ENCODE data around the gene MSLN.

The MSLN gene

GRCh38 chr16:782258-782657 is 21.7 kb downstream of the MSLN start:
- no peak for DNase-seq (ENCODE audit: low read depth)
- Histone ChIP-seq H3K9ac (ENCODE audit: low read length) (no peak overlapping the region), H3K9me3 (ENCODE audit: control insufficient read depth, low read length) (no peaks in the 10 kb centered on the region), H3K4me3 (ENCODE audit: low read length) (no peak overlapping the region), H3K36me3 (ENCODE audit: control insufficient read depth, insufficient read depth, low read length, severe bottlenecking) (peaks cover 5% of the 10 kb centered on the region), H3K27me3 (replicated peaks; ENCODE audit: control insufficient read depth, insufficient read depth, low read length) (peaks cover 38% of the 10 kb centered on the region), H3K4me1 (ENCODE audit: control insufficient read depth, insufficient read depth, low read length) (peaks cover 7% of the 10 kb centered on the region)

GRCh38 chr16:782766-783403 is 22.4 kb downstream of the MSLN start:
- Histone ChIP-seq H3K9me3 (ENCODE audit: control insufficient read depth, low read length) (no peaks in the 10 kb centered on the region), H3K4me3 (ENCODE audit: low read length) (no peak overlapping the region), H3K36me3 (ENCODE audit: control insufficient read depth, insufficient read depth, low read length, severe bottlenecking) (peaks cover 5% of the 10 kb centered on the region), H3K4me1 (ENCODE audit: control insufficient read depth, insufficient read depth, low read length) (peaks cover 11% of the 10 kb centered on the region), H3K9ac (ENCODE audit: low read length) (no peak overlapping the region), H3K27me3 (replicated peaks; ENCODE audit: control insufficient read depth, insufficient read depth, low read length) (peaks cover 38% of the 10 kb centered on the region)
- no peak for DNase-seq (ENCODE audit: low read depth)

DNA sequence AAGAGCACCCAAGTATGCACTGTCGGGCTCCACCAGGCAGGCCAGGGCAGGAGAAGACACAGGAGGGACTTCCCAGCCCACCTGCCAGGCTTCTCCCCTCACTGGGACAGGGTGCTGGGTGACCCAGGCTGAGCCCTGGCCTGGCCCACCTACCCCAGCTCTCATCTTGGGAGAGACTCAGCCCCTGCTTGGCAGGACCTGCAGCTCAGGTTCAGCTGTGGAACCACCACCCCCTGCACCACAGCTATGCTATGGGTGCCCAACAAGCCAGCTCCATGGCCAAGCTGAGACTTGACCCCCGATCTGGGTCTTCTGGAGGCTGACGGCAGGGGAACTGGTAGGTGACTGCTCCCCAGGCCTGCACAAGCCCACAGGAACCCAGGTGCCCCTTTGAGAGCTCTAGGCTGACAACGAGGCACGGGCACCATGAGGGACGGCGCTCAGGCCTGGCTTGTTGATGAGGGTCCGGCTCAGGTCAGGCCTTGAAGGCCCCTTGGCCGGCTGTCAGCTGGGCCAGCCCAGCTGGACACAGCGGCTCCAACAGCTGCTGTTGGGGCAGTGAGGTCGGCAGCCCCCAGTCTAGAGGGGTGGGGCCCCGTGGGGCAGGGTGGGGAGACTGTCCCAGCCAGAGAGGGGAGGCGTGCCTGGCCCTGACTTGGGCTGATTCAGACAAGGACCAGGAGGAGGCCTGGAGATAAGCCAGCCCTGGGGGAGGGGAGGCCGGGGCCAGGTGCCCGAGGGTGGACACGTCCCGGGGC is 23.0 kb downstream of the MSLN start:
- peaks cover 32% of the 10 kb centered on the region for H3K27me3 ChIP-seq (replicated peaks; ENCODE audit: control insufficient read depth, insufficient read depth, low read length)
- peaks cover 11% of the 10 kb centered on the region for H3K4me1 ChIP-seq (ENCODE audit: control insufficient read depth, insufficient read depth, low read length)
- H3K36me3 ChIP-seq (ENCODE audit: control insufficient read depth, insufficient read depth, low read length, severe bottlenecking): peaks cover 5% of the 10 kb centered on the region
- no peaks in the 10 kb centered on the region for H3K9me3 ChIP-seq (ENCODE audit: control insufficient read depth, low read length)
- DNase-seq (ENCODE audit: low read depth): no peak
- H3K4me3 ChIP-seq (ENCODE audit: low read length): no peak overlapping the region
- no peak overlapping the region for H3K9ac ChIP-seq (ENCODE audit: low read length)

DNA sequence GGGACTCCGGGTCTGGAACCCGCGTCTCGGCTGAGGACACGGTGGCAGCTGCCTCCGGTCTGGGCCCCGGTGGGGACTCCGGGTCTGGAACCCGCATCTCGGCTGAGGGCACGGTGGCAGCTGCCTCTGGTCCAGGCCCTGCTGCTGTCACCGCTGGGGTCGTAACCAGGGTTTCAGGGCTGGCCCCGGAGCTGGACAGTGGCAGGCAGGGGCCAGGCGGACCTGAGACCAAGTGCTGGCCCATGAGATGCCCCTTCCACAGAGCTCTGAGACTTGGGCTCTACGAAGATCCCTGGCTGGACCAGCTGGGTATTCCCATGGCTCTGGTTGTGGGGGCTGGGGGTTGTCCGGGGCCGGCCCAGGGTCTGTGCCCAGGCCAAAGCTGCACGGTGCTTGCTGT is 23.9 kb downstream of the MSLN start:
- Histone ChIP-seq H3K36me3 (ENCODE audit: control insufficient read depth, insufficient read depth, low read length, severe bottlenecking) (peaks cover 5% of the 10 kb centered on the region), H3K27me3 (replicated peaks; ENCODE audit: control insufficient read depth, insufficient read depth, low read length) (peaks cover 24% of the 10 kb centered on the region), H3K9me3 (ENCODE audit: control insufficient read depth, low read length) (no peaks in the 10 kb centered on the region), H3K9ac (ENCODE audit: low read length) (no peak overlapping the region), H3K4me1 (ENCODE audit: control insufficient read depth, insufficient read depth, low read length) (peaks cover 11% of the 10 kb centered on the region), H3K4me3 (ENCODE audit: low read length) (no peak overlapping the region)
- no peak for DNase-seq (ENCODE audit: low read depth)

- no peak overlapping the region for H3K4me3 ChIP-seq (ENCODE audit: low read length)
- H3K36me3 ChIP-seq (ENCODE audit: control insufficient read depth, insufficient read depth, low read length, severe bottlenecking): peaks cover 5% of the 10 kb centered on the region
- H3K4me1 ChIP-seq (ENCODE audit: control insufficient read depth, insufficient read depth, low read length): peaks cover 11% of the 10 kb centered on the region
- DNase-seq (ENCODE audit: low read depth): peak; percentile 82
- H3K9me3 ChIP-seq (ENCODE audit: control insufficient read depth, low read length): no peaks in the 10 kb centered on the region
- H3K9ac ChIP-seq (ENCODE audit: low read length): no peak overlapping the region
- peaks cover 18% of the 10 kb centered on the region for H3K27me3 ChIP-seq (replicated peaks; ENCODE audit: control insufficient read depth, insufficient read depth, low read length)
Measured at GRCh38 chr16:785563-786535, 25.3 kb downstream of the MSLN start.

- H3K4me3 ChIP-seq (ENCODE audit: low read length): peak overlapping the region; percentile 93
- DNase-seq (ENCODE audit: low read depth): no peak
- peaks cover 10% of the 10 kb centered on the region for H3K27me3 ChIP-seq (replicated peaks; ENCODE audit: control insufficient read depth, insufficient read depth, low read length)
- peak overlapping the region; percentile 93 for H3K9ac ChIP-seq (ENCODE audit: low read length)
- H3K9me3 ChIP-seq (ENCODE audit: control insufficient read depth, low read length): no peaks in the 10 kb centered on the region
- peaks cover 7% of the 10 kb centered on the region for H3K4me1 ChIP-seq (ENCODE audit: control insufficient read depth, insufficient read depth, low read length)
- peaks cover 5% of the 10 kb centered on the region for H3K36me3 ChIP-seq (ENCODE audit: control insufficient read depth, insufficient read depth, low read length, severe bottlenecking)
Measured at GRCh38 chr16:787321-787966, 26.9 kb downstream of the MSLN start.

GRCh38 chr16:787978-788398 is 27.5 kb downstream of the MSLN start, which contains the start of gene RPUSD1:
RPUSD1 (minus strand) TSS chr16:788381; CDS start chr16:787737, 644 bp downstream.
- DNase-seq (ENCODE audit: low read depth): no peak
- Histone ChIP-seq H3K9ac (ENCODE audit: low read length) (peak within 1 kb of the TSS; percentile 93), H3K9me3 (ENCODE audit: control insufficient read depth, low read length) (no peaks in the 10 kb centered on the region), H3K4me1 (ENCODE audit: control insufficient read depth, insufficient read depth, low read length) (peaks cover 7% of the 10 kb centered on the region), H3K36me3 (ENCODE audit: control insufficient read depth, insufficient read depth, low read length, severe bottlenecking) (peaks cover 5% of the 10 kb centered on the region), H3K27me3 (replicated peaks; ENCODE audit: control insufficient read depth, insufficient read depth, low read length) (peaks cover 6% of the 10 kb centered on the region), H3K4me3 (ENCODE audit: low read length) (peak within 1 kb of the TSS; percentile 93)

DNA sequence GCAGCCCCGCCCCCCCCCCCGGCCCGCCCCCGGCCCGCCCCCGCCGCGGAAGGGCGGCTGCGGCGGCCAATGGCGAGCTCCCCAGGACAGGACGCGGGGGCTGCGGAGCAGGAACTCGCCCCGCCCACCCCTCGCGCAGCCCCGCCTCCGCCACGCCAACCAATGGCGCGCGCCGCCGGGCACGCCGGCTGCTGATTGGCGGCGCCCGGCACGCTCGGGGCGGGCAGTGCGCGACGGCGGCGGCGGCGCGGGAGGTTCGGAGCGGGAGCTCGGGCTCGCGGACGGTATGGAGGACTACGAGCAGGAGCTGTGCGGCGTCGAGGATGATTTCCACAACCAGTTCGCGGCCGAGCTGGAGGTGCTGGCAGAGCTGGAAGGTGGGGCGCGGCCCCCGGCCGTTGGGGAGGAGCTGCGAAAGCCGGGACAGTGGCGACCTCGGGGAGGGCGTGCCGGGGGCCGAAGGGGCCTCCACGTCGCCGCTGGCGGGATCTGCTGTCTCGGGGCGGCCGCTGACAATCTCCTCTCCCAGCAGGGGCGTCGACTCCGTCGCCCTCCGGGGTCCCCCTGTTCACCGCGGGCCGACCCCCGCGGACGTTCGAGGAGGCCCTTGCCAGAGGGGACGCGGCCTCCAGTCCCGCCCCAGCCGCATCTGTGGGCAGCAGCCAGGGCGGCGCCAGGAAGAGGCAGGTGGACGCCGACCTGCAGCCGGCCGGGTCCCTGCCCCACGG is 28.0 kb downstream of the MSLN start, which contains the start of gene CHTF18:
CHTF18 (plus strand) TSS at position 222 of the 728 bp plus-strand sequence; CDS start at position 287, 65 bp downstream.
- DNase-seq (ENCODE audit: low read depth): peak; percentile 98
- peaks cover 7% of the 10 kb centered on the region for H3K4me1 ChIP-seq (ENCODE audit: control insufficient read depth, insufficient read depth, low read length)
- H3K9me3 ChIP-seq (ENCODE audit: control insufficient read depth, low read length): no peaks in the 10 kb centered on the region
- peaks cover 5% of the 10 kb centered on the region for H3K36me3 ChIP-seq (ENCODE audit: control insufficient read depth, insufficient read depth, low read length, severe bottlenecking)
- H3K9ac ChIP-seq (ENCODE audit: low read length): peak within 1 kb of the TSS; percentile 93
- H3K4me3 ChIP-seq (ENCODE audit: low read length): peak within 1 kb of the TSS; percentile 93
- no peaks in the 10 kb centered on the region for H3K27me3 ChIP-seq (replicated peaks; ENCODE audit: control insufficient read depth, insufficient read depth, low read length)

DNA sequence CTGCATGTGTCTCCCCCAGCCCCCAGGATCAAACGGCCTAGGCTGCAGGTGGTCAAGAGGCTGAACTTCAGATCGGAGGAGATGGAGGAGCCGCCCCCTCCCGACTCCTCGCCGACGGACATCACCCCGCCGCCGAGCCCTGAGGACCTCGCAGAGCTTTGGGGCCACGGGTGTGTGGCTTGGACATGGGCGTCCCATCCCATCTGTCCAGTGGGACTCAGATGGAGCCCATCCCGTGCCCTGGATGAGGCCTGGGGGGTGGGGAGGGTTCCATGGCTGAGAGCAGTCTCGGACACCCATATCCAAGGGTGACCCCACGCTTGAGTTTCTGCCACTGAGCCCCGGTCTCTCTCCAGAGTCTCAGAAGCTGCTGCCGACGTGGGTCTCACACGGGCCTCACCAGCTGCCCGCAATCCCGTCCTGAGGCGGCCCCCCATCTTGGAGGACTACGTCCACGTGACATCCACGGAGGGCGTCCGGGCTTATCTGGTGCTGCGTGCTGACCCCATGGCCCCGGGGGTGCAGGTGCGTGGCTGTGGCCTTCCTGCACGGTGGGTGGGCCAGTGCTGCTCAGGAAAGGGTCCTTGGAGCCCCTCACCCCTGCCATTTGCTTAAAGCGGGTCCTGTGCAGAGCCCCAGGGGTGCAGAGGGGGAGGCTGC is 28.8 kb downstream of the MSLN start:
- Histone ChIP-seq H3K9ac (ENCODE audit: low read length) (peak overlapping the region; percentile 77), H3K27me3 (replicated peaks; ENCODE audit: control insufficient read depth, insufficient read depth, low read length) (no peaks in the 10 kb centered on the region), H3K9me3 (ENCODE audit: control insufficient read depth, low read length) (no peaks in the 10 kb centered on the region), H3K36me3 (ENCODE audit: control insufficient read depth, insufficient read depth, low read length, severe bottlenecking) (peaks cover 5% of the 10 kb centered on the region), H3K4me3 (ENCODE audit: low read length) (peak overlapping the region; percentile 86), H3K4me1 (ENCODE audit: control insufficient read depth, insufficient read depth, low read length) (peaks cover 7% of the 10 kb centered on the region)
- no peak for DNase-seq (ENCODE audit: low read depth)

DNA sequence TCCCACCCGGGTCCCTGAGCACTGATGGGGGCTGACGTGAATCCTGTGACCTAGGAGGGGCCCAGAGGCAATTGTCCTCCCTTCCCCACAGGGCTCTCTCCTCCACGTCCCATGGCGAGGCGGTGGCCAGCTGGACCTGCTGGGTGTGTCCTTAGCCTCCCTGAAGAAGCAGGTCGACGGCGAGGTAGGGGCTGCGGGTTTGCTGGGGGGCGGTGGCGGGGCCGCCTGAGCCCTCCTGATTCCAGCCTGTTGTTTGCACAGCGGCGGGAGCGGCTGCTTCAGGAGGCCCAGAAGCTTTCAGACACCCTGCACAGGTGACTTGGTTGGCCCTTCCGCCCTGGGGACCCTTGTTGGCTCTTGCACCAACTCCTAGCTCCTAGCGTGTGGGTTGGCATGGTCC is 29.6 kb downstream of the MSLN start:
- H3K9ac ChIP-seq (ENCODE audit: low read length): no peak overlapping the region
- no peak for DNase-seq (ENCODE audit: low read depth)
- H3K27me3 ChIP-seq (replicated peaks; ENCODE audit: control insufficient read depth, insufficient read depth, low read length): no peaks in the 10 kb centered on the region
- H3K9me3 ChIP-seq (ENCODE audit: control insufficient read depth, low read length): no peaks in the 10 kb centered on the region
- H3K4me3 ChIP-seq (ENCODE audit: low read length): no peak overlapping the region
- peaks cover 7% of the 10 kb centered on the region for H3K4me1 ChIP-seq (ENCODE audit: control insufficient read depth, insufficient read depth, low read length)
- H3K36me3 ChIP-seq (ENCODE audit: control insufficient read depth, insufficient read depth, low read length, severe bottlenecking): peaks cover 5% of the 10 kb centered on the region

Data from adipocyte (in vitro differentiated cells).